Tibial artery (tissue), 4 donors: Measurements from ENCODE around the gene CCDC167.

ENCODE experiments used
- DNase-seq, 2 donors: peaks; one replicate each; pipeline ENCODE4 v3.0.0-alpha.2; 2019
- H3K27ac ChIP-seq, 2 donors: fragments of 200-600 bp; sonication (generic) in 1 of 2; 1 replicate in 1 of 2; 2 replicates in 1 of 2; pipeline ENCODE4 v1.5.1; 2018 to 2019; ENCODE audit warnings: mild to moderate bottlenecking in 1 of 2
- H3K27me3 ChIP-seq, 2 donors: fragments of 200-600 bp; sonication (generic) in 1 of 2; one replicate each; pipeline versions ENCODE4 v1.5.1 to v1.6.0; 2016 to 2019
- H3K36me3 ChIP-seq, 3 donors: fragments of 200-600 bp; sonication (generic) in 2 of 3; one replicate each; pipeline ENCODE4 v1.5.1; 2016 to 2019; ENCODE audit warnings: mild to moderate bottlenecking in 2 of 3
- H3K4me1 ChIP-seq, 4 donors: fragments of 200-600 bp; sonication (generic) in 2 of 4; 1 replicate in 3 of 4; 2 replicates in 1 of 4; pipeline ENCODE4 v1.5.1; 2016 to 2019
- H3K4me3 ChIP-seq, 2 donors: fragments of 200-600 bp; sonication (generic) in 1 of 2; 1 replicate in 1 of 2; 2 replicates in 1 of 2; pipeline ENCODE4 v1.5.1; 2018 to 2019; ENCODE audit warnings: mild to moderate bottlenecking in 2 of 2
- H3K9me3 ChIP-seq, 3 donors: fragments of 200-600 bp; sonication (generic) in 1 of 3; one replicate each; pipeline ENCODE4 v1.5.1; 2016 to 2019
- intact Hi-C: fragments of 100-400 bp; cut with DNase I; formaldehyde crosslinking; loops from one replicate; pipeline ENCODE4 v1.15.0; 2023; ENCODE audit warnings: low total_unique reads
- TF ChIP-seq, protein P1 (sequence below), 2 experiments: fragments of 200-600 bp in 1 of 2; fragments of 450-650 bp in 1 of 2; IDR thresholded peaks; one replicate each; pipeline ENCODE4 v1.5.1; 2017 to 2019; ENCODE audit warnings: antibody characterized with exemption in 2 of 2, mild to moderate bottlenecking in 1 of 2, moderate library complexity in 1 of 2

Gene CCDC167

DNA sequence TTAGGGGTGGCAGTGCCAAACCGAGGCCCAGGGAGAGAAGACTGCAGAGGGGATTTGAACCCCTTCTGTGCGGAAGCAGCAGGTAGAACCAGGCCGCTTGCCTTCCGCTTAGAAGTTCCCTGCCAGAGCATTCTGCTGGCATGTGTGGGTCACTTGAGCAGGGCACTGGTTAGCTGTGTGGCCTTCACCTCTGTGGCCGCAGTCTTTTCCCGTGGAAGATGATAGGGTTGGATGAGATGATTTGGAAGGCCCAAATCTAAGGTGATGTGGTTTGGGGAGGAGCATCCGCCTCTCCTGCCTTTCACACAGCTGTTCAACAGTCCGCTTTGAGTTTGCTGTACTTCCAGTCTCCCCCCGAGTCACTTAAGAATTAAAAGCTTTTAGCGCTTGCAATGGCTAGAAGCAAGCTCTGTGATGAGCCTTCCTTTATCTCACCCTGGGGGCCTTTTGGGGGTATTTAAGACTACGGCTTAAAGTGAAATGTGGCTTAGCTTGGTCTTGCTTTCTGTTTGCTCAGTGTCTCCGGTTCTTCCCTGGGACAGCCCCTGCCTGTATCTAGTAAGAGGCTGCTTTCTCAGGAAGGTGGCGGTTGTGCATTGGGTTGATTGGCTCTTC lies 65.9 kb downstream of the CCDC167 start:
- H3K27me3 ChIP-seq = no peaks in the 10 kb centered on the region
- no peak for DNase-seq
- peaks cover 0 to 18% (median 14%) of the 10 kb centered on the region in 4 donors for H3K4me1 ChIP-seq
- TF ChIP-seq, protein P1, sequence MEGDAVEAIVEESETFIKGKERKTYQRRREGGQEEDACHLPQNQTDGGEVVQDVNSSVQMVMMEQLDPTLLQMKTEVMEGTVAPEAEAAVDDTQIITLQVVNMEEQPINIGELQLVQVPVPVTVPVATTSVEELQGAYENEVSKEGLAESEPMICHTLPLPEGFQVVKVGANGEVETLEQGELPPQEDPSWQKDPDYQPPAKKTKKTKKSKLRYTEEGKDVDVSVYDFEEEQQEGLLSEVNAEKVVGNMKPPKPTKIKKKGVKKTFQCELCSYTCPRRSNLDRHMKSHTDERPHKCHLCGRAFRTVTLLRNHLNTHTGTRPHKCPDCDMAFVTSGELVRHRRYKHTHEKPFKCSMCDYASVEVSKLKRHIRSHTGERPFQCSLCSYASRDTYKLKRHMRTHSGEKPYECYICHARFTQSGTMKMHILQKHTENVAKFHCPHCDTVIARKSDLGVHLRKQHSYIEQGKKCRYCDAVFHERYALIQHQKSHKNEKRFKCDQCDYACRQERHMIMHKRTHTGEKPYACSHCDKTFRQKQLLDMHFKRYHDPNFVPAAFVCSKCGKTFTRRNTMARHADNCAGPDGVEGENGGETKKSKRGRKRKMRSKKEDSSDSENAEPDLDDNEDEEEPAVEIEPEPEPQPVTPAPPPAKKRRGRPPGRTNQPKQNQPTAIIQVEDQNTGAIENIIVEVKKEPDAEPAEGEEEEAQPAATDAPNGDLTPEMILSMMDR (IDR thresholded peaks at IDR 0.05) = no peak
- H3K27ac ChIP-seq = peak overlapping the region; percentile 92 to 96
- H3K4me3 ChIP-seq = peak overlapping the region; percentile 96 to 97
- intact Hi-C loops = no loop called here
- peaks cover 15 to 34% (median 28%) of the 10 kb centered on the region in 3 donors for H3K36me3 ChIP-seq
- no peaks in the 10 kb centered on the region for H3K9me3 ChIP-seq
